NCI-H2029 treated with DMSO at 0.1 percent for 48 hours (cell line): ENCODE results near the gene PALM.
A peak's percentile ranks its signal among the peaks of the same experiment; 100 is the strongest.
"Not testable (repeated sequence)": the region's sequence is repeated elsewhere in the genome, so short reads cannot be mapped to it uniquely, and the experiment has no call there.

Experiments
- DNase-seq: peaks from one replicate; lab custom pipeline; 2025; lab: John Stamatoyannopoulos, UW

Gene PALM, protein sequence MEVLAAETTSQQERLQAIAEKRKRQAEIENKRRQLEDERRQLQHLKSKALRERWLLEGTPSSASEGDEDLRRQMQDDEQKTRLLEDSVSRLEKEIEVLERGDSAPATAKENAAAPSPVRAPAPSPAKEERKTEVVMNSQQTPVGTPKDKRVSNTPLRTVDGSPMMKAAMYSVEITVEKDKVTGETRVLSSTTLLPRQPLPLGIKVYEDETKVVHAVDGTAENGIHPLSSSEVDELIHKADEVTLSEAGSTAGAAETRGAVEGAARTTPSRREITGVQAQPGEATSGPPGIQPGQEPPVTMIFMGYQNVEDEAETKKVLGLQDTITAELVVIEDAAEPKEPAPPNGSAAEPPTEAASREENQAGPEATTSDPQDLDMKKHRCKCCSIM

DNA sequence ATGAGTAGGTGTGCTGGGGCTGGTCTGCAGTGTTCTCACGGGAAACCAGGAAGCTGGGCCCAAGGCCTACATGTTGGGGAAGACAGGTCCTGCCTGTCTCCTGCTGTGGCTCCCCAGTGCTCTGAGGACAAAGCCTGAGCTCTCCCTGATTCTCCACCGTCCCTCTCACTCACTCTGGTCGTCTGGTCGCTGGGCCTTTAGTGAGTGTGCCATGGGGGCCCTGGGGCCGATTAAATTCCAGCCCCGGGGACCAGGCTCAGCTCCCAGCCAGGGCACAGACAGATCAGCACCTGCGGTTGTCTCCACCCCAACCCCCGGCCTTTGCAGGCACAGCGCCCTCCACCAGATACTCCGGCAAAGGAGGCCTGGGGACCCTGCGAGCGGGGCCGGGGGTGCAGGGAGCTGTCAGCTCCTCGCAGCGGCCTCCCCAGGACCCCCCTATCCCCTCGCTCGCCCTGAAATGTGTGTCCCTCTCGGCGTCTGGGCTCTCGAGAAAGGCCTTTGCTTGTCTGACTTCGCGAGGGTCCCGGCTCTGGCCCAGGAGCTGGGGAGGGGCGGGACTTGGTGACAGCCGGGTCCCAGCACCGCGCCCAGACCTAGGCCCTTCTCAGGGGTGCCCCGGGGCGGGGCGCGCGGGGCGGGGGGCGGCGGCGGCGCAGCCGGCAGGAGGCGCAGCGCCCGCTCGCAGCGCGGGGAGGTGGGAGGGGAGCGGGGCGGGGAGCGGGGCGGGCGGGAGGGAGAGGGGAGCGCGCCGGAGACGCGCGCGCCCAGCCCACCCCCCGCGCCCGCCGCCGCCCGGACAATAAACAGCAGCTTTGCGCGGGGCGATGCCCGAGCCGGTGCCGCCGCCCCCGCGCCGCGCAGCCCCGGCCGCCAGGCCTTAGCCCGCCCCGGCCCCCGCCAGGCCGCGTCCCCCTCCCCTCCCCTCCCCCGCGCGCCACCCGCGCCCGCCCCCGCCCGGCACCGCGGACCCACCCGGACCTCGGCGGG lies at the start of gene PALM:
Gene PALM (plus strand): TSS at position 782 of the 990 bp plus-strand sequence. CDS start 212 bp downstream, outside the sequence.
- DNase-seq: no peak

DNA sequence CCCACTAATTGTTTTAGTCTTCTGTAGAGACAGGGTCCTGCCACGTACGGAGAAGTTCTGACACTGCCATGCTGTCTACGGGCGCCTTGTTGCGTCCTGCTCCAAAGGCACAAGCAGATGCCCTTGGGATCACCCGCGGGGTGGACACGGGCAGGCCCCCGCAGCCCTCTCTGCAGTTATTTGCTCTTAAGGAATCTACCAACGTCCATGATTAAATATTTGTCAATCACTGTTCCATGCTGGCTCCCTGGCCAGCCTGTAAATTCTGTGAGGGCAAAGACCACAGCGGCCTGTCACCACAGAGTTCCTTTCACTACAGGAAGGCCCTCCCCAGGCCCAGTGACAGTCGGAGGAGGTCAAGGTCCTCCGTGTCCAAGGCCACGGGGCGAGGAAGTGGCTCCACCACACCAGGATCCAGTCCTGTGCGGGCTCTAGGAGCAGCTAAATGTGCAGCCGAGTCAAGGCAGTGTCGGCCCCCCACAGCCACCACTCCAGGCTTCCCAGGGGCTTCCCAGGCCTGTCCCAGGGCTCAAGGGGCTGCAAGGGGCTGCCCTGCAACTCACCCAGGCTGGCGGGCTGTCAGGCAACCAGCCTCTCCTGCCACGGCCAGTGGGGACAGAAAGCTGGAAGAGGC lies 47.8 kb upstream of the PALM start:
- no peak for DNase-seq

DNA sequence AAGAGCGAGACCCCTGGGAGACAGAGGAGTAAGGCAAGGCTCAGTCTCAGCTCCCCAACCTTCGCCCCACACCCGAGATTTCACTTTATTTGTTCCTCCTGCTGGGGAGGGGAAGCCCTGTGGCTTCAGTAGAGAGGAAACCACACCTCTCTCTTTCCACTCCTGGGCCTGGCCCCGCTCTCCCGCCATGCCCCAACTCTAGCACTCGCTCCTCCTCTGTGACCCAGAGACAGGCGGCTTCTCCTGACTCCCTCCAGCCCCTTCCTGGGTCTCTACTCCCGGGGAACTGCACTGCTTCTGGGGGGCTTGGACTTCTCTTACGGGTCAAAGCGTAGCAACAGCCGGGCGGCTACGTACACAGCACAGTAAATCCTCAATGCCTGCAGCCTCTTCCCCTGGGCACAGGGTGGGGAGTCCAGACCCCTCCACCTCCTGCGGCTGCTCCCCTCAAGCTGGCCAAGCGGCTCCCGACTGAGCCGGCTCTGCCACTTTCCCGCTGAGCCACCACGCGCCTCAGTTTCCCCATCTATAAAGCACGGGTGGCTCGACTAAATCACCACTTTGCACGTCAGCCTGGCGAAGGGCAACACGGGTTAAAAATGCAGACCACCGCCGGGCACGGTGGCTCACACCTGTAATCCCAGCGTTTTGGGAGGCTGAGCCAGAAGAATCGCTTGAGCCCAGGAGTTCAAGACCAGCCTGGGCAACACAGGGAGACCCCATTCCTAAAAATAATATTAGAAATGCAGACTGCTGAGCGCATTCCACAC lies 47.1 kb upstream of the PALM start:
- DNase-seq: no peak

DNA sequence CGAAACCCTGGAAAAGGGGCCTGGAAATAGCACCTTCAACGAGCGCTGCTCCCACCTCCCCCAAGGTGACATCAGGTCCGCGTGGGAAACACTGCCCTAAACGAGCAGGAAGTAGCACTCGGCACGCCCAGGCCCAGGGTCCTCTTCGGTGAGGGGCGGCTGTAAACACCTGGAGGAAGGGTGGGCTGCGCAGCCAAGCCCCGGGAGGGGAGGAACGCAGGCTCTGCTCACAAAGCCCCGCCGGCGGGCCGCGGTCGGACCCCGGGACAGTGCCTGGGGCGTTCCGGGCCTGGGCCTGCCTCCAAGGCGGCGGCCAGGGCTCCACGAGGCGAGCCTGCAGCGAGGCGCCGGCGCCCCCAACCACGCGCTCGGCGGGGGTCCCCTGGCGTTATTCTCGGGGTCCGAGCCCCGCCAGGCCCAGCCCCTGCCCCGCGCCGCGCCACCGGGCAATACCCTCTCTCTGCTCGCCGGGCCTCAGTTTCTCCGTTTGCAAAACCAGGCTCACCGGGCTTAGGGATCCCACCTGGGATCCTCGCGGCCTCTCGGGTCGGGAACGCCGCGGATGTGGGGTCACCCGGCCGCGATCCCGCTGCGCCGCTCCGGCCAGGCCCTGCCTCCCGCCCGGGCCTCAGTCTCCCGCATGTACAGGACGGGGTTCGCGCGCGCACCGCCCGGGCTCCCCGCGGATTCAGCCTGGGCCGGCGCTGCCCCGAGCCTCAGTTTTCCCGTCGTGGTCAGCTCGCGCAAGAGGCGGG lies 46.4 kb upstream of the PALM start:
- no peak for DNase-seq

DNA sequence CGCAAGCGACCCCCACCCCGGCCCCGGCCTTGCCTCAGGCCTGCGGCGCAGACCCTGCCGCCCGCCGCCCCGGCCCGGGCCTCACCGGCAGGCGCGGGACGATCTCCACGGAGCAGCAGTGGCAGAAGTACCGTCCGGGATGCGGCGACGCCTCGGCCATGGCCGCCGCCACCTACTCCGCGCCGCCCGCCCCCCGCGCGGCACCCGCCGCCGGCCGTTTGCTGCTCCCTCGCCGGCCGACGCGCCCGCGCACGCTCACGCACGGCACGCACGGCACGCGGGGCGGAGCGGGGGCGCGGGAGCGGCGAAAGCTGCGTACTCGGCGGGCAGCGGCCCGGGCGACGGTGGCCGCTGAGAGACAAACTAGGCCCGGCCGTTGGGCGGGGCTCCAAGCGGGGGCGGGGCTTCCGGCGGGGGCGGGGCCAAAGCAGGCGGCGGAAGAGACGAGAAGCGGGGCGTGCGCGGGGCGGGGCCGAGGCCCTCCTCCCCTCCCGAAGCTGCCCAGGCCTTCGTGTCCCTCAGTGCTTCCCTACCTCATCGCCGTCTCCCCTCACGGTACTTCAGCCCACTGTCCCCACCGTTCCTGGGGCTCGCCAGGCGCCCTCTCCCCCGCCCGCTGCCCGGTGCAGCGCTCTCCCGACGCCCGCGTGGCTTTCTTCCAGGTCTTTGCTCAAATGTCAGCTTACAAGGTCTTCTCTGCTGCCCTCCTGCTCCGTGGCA lies 45.6 kb upstream of the PALM start, which contains the start of gene RNF126:
Gene RNF126 (minus strand): TSS at position 253 of the 720 bp plus-strand sequence. CDS start 93 bp downstream, at position 160.
- peak; percentile 54 for DNase-seq

DNA sequence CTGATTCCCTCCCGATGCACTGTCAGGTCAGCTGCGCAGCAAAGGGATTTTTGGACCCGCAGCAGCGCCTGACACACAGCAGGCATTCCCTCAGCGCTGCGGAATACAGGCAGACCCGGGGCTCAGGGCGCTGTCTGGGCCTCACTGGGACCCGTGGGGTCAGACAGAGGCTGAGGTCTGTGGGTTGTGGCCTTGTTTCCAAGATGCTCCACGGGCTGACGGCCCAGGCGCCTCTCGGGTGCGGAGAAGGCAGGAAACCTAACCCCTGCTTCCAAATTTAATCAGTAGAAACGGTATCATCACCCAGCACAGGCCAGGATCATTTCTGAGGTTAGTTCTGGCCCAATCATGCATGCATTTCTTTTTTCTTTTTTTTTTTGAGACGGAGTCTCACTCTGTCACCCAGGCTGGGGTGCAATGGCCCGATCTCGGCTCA lies 45.0 kb upstream of the PALM start:
- no peak for DNase-seq

DNA sequence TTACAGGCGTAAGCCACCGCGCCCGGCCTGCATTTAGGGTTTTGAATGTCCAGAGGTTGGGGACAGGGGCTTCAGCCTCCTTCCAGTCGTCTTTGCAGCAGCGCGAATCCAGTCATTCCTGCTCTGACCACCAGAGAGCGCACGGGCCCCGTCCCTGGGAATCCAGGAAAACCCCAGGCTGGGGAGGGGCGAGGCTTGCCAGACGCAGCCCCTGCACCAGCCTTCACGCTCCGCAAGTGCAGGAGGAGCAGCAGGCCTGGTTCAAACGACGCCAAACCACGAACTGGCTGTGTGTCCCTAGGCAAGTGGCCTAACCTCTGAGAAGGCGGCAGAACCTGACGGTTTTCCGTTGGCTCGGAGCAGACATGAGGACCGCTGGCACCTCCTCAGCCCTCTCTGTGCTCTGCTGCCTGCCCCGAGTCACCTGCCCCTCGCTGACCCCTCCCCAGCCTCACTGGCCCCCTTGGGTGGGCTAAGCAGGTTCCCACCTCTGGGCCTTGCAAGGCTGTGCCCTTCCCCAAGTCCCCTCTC lies 43.8 kb upstream of the PALM start:
- DNase-seq: peak; percentile 27

DNA sequence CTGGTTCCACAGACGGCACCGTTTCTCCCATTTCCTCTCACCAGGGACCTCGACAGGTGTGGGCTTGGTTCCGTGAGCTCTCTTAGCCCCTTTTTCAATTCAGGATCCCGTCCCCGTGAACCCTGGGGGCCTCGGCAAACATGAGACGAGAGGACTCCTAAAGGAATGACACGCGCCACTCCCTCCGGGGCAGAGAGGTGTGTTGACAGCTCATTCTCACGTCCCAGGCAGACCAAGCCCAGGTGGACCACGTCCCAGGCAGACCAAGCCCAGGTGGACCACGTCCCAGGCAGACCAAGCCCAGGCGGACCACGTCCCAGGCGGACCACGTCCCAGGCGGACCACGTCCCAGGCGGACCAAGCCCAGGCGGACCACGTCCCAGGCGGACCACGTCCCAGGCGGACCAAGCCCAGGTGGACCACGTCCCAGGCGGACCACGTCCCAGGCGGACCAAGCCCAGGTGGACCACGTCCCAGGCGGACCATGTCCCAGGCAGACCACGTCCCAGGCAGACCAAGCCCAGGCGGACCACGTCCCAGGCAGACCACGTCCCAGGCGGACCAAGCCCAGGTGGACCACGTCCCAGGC lies 41.7 kb upstream of the PALM start:
- not testable (repeated sequence) for DNase-seq

DNA sequence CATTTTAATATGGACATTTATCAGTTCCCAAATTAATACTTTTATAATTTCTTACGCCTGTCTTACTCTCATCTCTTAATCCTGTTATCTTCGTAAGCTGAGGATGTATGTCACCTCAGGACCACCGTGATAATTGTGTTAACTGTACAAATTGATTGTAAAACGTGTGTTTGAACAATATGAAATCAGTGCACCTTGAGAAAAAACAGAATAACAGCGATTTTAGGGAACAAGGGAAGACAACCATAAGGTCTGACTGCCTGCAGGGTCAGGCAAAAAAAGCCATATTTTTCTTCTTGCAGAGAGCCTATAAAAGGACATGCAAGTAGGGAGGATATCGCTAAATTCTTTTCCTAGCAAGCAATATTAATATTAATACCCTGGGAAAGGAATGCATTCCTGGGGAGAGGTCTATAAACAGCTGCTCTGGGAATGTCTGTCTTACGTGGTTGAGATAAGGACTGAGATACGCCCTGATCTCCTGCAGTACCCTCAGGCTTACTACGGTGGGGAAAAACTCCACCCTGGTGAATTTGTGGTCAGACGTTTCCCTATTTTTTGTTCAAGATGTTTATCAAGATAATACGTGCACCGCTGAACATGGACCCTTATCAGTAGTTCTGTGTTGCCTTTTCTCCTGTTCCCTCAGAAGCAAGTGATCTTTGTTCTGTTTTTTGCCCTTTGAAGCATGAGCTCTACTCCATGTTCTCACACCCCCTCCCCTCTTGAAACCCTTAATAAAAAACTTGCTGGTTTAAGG lies 39.9 kb upstream of the PALM start:
- DNase-seq: not testable (repeated sequence)

DNA sequence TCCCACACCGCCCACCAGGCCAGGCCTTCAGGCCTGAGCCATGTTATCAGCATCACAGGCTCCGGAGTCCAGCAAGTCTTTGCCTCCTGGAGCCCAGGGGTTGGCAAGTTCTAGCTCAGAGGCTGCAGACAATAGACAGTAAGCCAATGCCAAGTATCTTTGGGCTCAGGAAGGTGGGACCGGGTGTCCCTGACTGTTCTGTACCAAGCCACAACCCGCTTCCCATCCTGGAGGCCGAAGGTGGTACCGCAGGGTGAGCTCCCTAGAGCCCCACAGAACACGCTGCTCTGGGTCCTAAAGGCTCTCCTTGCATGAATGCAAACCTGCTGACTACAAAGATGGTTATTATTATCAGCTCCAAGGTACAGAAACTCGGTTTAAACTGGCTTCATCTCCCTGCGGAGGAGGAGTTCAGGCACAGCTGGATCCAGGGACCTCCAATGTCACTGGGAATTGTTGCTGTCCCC lies 38.1 kb upstream of the PALM start:
- no peak for DNase-seq

DNA sequence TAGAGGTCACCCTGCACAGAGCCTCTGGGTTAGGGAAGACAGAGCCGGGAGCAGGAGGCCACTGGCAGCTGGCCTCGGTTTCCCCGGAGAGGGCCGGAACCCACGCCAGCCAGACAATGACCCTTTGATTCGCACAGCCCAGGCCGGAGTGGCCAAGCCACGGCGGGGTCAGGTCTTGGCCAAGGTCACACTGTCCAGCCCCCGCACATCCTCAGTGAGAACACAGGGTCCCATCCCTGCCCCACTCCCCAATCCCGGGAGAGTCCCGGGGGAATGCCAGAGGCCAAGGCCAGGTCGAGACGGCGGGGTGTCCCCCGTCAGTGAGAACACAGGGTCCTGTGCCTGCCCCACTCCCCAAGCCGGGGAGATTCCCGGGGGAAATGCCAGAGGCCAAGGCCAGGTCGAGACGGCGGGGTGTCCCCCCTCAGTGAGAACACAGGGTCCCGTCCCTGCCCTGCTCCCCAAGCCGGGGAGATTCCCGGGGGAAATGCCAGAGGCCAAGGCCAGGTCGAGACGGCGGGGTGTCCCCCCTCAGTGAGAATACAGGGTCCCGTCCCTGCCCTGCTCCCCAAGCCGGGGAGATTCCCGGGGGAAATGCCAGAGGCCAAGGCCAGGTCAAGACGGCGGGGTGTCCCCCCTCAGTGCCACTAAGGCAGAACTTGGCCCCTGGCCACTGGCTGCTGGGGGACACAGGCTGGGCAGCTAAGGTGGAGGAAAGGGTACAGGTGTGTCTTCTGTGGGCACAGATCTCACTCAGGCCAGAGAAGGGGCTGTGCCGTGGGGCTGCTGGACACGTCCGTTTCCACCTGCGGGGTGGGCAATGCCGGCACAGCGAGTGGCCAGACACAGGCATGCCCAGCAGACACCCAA lies 34.2 kb upstream of the PALM start:
- DNase-seq: no peak

DNA sequence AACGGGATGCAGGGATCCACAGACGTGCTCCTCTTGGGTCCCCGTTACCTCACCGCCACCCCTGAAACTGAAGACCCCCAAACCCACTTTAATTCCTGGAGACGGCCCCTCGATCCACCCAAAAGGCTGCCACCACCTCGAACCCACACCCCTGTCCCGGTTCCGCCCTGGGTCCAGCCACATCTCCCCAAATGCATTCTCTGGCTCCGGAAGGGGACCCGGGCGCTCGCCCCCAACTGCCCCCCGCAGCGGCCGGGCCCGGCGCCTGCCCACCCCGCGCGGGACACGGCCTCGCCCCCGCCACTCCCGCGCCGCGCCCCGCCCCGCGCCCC lies 32.8 kb upstream of the PALM start:
- no peak for DNase-seq

DNA sequence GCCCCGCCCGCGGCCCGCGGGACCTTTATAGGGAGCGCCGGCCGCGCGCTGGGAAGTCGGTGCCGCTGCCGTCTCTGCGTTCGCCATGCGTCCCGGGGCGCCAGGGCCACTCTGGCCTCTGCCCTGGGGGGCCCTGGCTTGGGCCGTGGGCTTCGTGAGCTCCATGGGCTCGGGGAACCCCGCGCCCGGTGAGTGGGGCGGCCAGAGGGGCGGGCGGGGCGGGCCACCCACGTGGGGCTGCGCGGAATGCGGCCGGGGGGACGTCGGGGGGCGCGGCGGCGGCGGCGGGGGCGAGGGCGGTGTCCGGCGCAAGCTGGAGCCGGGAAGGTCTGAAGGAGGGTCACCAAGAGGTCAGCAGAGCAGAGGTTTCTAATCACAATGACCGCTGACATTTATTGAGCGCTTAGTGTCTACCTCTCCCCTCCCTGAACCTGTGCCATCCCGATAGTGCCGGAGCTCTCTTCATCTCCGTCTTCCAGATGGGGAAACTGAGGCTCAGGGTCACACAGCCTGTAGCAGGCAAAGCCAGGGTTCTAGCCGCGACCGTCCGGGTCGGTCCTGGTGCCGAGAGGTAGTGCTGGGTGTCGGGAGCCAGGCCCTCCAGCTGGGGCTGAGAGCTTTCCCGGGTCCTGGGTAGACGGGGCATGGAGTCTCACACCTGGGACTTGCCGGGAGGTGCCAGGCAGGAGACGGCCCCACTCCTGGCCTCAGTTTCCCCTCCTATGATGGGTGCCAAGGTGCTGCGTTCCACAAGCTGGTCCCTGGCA lies 32.2 kb upstream of the PALM start, which contains the start of gene FSTL3:
Gene FSTL3 (plus strand): TSS at position 54 of the 767 bp plus-strand sequence. CDS start 32 bp downstream, at position 86.
- DNase-seq: no peak

DNA sequence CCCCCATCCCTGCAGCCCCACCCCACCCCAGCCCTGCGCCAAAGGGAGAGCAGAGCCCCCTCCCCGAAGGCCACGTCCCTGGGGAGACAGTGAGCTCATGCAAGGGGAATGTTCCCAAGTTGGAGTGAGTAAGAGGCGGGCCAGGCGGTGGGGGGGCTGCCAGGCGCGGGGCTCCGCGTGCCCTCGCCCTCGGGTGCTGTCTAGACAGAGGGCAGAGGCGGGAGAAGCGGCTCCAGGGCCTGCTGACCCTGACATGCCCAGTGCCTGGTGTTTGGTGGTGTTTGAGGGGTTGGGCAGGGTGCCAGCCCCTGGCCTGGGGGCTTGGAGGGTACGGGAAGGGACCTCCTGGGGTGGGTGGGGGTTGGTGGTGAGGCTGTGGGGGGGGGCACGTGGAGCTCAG lies 31.5 kb upstream of the PALM start:
- DNase-seq: no peak

DNA sequence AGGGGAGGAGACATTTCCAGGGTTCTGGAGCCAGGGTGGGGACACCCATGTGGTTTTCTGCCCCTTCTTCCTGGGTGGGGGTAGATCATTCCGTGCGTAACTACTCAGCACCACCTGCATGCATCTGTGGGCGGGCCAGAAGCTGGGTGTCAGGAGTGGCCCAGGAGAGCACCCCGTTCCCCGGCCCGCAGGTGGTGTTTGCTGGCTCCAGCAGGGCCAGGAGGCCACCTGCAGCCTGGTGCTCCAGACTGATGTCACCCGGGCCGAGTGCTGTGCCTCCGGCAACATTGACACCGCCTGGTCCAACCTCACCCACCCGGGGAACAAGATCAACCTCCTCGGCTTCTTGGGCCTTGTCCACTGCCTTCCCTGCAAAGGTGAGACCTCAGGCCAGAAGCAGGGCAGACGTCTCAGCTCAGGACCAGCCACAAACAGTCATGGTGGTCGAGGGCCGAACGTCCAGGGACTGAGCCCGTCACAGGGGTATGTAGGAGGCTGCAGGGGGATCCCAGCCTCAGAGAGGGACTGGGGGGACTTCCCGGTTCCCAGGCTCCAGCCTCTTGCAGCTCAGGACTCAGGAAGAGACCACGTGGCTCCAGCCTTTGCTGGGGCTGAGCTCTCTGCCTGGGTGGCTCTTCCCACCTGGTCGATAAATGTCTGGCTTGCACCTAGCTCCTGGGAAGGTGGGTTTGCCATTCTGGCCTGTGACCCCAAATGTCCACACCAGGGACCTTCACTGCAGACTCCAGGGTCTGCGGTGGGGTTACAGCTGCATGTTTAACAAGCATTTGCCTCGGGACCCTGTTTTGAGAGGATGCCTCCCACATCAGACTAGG lies 30.9 kb upstream of the PALM start:
- no peak for DNase-seq
